ENCODE data around the gene HIBCH. TPM values are rescaled to one million over a fixed set of nuclear protein-coding genes. Genes with fewer than 3 reads are reported as not detected.

Gene HIBCH
- total and polyA plus RNA-seq, 2 of the 4 experiments (the other 2 are of a cell fraction) = 8.8 to 11.9 TPM

- CTCF ChIA-PET = interaction anchor here (0.9 kb wide), 1 partner anchor 18 kb away, joined by 3 read pairs; no protein-coding TSS in a partner anchor
- 100% methylated on average over 1 of the region's 13 CpGs; no CpG with 5 or more reads in 1 of the 2 experiments for WGBS, 2 experiments (ENCODE audit: extremely low coverage in 2 of 2, insufficient read length in 1 of 2)
Measured at GRCh38 chr2:190177249-190178040, 142.2 kb downstream of the HIBCH start.

More at GRCh38 chr2:190177249-190178040, 142.2 kb downstream of the HIBCH start:
- H4K5ac ChIP-seq (ENCODE audit: low read depth, low read length) = no peak overlapping the region
- H3K4me1 ChIP-seq (ENCODE audit: control insufficient read depth, insufficient read depth, low read length) = no peaks in the 10 kb centered on the region
- H2AK5ac ChIP-seq (ENCODE audit: low read depth, low read length) = no peak overlapping the region
- no peak overlapping the region for H3K4me2 ChIP-seq (ENCODE audit: low read depth, low read length)
- H3K9ac ChIP-seq (ENCODE audit: low read depth, low read length) = no peak overlapping the region
- no peak overlapping the region for H2BK15ac ChIP-seq (ENCODE audit: low read depth, low read length)
- H2BK120ac ChIP-seq (ENCODE audit: low read depth, low read length) = no peak overlapping the region
- H3K4ac ChIP-seq (ENCODE audit: low read depth, low read length) = no peak overlapping the region
- no peak for TF ChIP-seq CHD1 (IDR thresholded peaks at IDR 0.05; ENCODE audit: low read depth, low read length)
- no peak for TF ChIP-seq RCOR1 (IDR thresholded peaks at IDR 0.05; ENCODE audit: insufficient replicate concordance, low read length)
- TF ChIP-seq MXI1 (IDR thresholded peaks at IDR 0.05; ENCODE audit: borderline replicate concordance, low read depth, low read length) = no peak
- TF ChIP-seq FOS (IDR thresholded peaks at IDR 0.05; ENCODE audit: low read depth, low read length) = no peak
- TF ChIP-seq SMC3 (IDR thresholded peaks at IDR 0.05; ENCODE audit: low read depth, low read length) = no peak
- no peak for TF ChIP-seq USF2 (IDR thresholded peaks at IDR 0.05; ENCODE audit: low read depth, low read length)
- no peak overlapping the region for H3K18ac ChIP-seq (ENCODE audit: low read depth, low read length)
- H2BK20ac ChIP-seq (ENCODE audit: low read depth, low read length) = no peak overlapping the region
- no peak overlapping the region for H4K8ac ChIP-seq (ENCODE audit: low read depth in 2 of 2, low read length in 2 of 2)
- no peak overlapping the region for H3K56ac ChIP-seq (ENCODE audit: extremely low read depth, insufficient read depth, low read length)
- dilution Hi-C loops (cut with HindIII; ENCODE audit: low sequenced_read_pairs, unreplicated experiment) = no loop called here
- H3K14ac ChIP-seq (replicated peaks; ENCODE audit: low read depth, low read length) = no peak overlapping the region
- no peak overlapping the region for H3K23ac ChIP-seq (ENCODE audit: low read depth, low read length)
- BruUV-seq (replicated peaks) = no TSS peak
- no peaks in the 10 kb centered on the region; the same call in 1 of the 2 replicates for H3K27me3 ChIP-seq (ENCODE audit: control insufficient read depth, insufficient read depth, low read length)
- intact Hi-C loops (cut with micrococcal nuclease) = no loop called here
- no peak overlapping the region for H3K27ac ChIP-seq (ENCODE audit: insufficient read depth, low read length)
- no peaks in the 10 kb centered on the region for H4K20me1 ChIP-seq (ENCODE audit: insufficient read depth, low read length)
- DNase-seq (no peak), ATAC-seq (ENCODE audit: low read depth) (no peak)
- in situ Hi-C loops (cut with MboI; ENCODE audit: low sequenced_read_pairs) = no loop called here
- H3K36me3 ChIP-seq (ENCODE audit: control insufficient read depth, insufficient read depth, low read length) = no peaks in the 10 kb centered on the region
- no peak overlapping the region for H2AK9ac ChIP-seq (replicated peaks; ENCODE audit: low read depth, low read length, poor library complexity)
- POLR2A ChIA-PET (ENCODE audit: unreplicated experiment) = no interaction called here
- no peak overlapping the region for H2BK5ac ChIP-seq (ENCODE audit: low read depth, low read length, poor library complexity, severe bottlenecking)
- H3K9me1 ChIP-seq (ENCODE audit: insufficient read depth, low read length) = no peaks in the 10 kb centered on the region
- no peaks in the 10 kb centered on the region for H3K79me1 ChIP-seq (ENCODE audit: low read depth in 1 of 2, low read length in 2 of 2)
- H3K9me3 ChIP-seq (ENCODE audit: control insufficient read depth, insufficient read depth, low read length) = peaks cover 2% of the 10 kb centered on the region; the same call in 1 of the 2 replicates
- H3K4me3 ChIP-seq (ENCODE audit: insufficient read depth, low read depth, low read length) = no peak overlapping the region
- H4K91ac ChIP-seq (ENCODE audit: insufficient read depth, low read depth, low read length) = no peak overlapping the region
- no peak overlapping the region for H2AFZ ChIP-seq (replicated peaks; ENCODE audit: low read length, poor library complexity)
